DND-41 (cell line): ENCODE measurements around the gene MPL.

Source experiments
- CTCF ChIP-seq: IDR thresholded peaks from 2 replicates; pipeline ENCODE4 v1.5.1; 2012; ENCODE audit warnings: borderline replicate concordance, low read length, moderate library complexity, mild to moderate bottlenecking; ENCODE audit not compliant: poor library complexity, severe bottlenecking; ENCODE audit errors: extremely low read depth
- EZH2 ChIP-seq: IDR thresholded peaks from 3 replicates; pipeline ENCODE4 v1.6.1; 2012; ENCODE audit warnings: borderline replicate concordance, low read depth, mild to moderate bottlenecking, moderate library complexity, low read length, inconsistent platforms; ENCODE audit not compliant: severe bottlenecking

GRCh38 chr1:43339584-43340232 lies 2.1 kb downstream of the MPL start:
- TF ChIP-seq CTCF (no peak), EZH2 (no peak)
